Fibroblast of lung (primary cell): ENCODE data around the gene CALR3.

Experiments
- EZH2 ChIP-seq: IDR thresholded peaks from 2 replicates; pipeline ENCODE4 v1.5.1; 2012; ENCODE audit warnings: low read length, control low read depth, mild to moderate bottlenecking; ENCODE audit errors: missing control alignments
- TF ChIP-seq, protein P1 (sequence below), 2 donors: IDR thresholded peaks in 1 of 2; conservative IDR thresholded peaks in 1 of 2; 1 replicate in 1 of 2; 2 replicates in 1 of 2; pipeline ENCODE4 v1.5.1; 2011 to 2012; ENCODE audit warnings: low read length in 2 of 2, control low read depth in 1 of 2, inconsistent platforms in 1 of 2, low read depth in 1 of 2, mild to moderate bottlenecking in 1 of 2

DNA sequence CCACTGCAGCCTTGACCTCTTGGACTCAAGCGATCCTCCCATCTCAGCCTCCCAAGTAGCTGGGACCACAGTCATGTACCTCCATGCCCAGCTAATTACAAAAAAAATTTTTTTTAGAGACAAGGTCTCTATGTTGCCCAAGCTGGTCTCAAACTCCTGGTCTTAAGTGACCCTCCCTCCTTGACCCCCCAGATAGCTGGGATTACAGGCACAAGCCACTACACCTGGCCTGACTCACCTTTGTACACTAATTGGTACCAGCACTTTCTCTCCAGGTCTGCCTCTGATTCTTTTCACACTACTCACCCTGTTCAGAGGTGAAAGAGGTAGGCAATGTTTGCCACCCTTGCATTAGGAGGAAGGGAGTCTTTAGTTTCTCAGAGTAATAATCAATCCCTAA lies 18.7 kb downstream of the CALR3 start:
- TF ChIP-seq, protein P1, sequence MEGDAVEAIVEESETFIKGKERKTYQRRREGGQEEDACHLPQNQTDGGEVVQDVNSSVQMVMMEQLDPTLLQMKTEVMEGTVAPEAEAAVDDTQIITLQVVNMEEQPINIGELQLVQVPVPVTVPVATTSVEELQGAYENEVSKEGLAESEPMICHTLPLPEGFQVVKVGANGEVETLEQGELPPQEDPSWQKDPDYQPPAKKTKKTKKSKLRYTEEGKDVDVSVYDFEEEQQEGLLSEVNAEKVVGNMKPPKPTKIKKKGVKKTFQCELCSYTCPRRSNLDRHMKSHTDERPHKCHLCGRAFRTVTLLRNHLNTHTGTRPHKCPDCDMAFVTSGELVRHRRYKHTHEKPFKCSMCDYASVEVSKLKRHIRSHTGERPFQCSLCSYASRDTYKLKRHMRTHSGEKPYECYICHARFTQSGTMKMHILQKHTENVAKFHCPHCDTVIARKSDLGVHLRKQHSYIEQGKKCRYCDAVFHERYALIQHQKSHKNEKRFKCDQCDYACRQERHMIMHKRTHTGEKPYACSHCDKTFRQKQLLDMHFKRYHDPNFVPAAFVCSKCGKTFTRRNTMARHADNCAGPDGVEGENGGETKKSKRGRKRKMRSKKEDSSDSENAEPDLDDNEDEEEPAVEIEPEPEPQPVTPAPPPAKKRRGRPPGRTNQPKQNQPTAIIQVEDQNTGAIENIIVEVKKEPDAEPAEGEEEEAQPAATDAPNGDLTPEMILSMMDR (conservative IDR thresholded peaks at IDR 0.05 in 1 of 2, IDR thresholded peaks at IDR 0.05 in 1 of 2; ENCODE audit: low read depth in 1 of 2, low read length in 2 of 2): no peak
- no peak for TF ChIP-seq EZH2
